ENCODE results near the gene WDR1. TPM values are rescaled to one million over a fixed set of nuclear protein-coding genes. Genes with fewer than 3 reads are reported as not detected.

Gene WDR1
- polyA plus RNA-seq, 1 of the 3 experiments (the other 2 are of a cell fraction), result 310 TPM

GRCh38 chr4:10082047-10082446 is 34.6 kb downstream of the WDR1 start:
- TF ChIP-seq RXRA (IDR thresholded peaks at IDR 0.05; ENCODE audit: borderline replicate concordance, low read depth) (no peak), FOXJ3 (CRISPR knock-in tag; IDR thresholded peaks at IDR 0.05) (no peak), IRF3 (IDR thresholded peaks at IDR 0.05; ENCODE audit: low read depth, low read length) (no peak), CHD2 (IDR thresholded peaks at IDR 0.05; ENCODE audit: low read length, partially characterized antibody) (no peak), PBX3 (IDR thresholded peaks at IDR 0.05) (no peak), USF2 (IDR thresholded peaks at IDR 0.05; ENCODE audit: borderline replicate concordance, low read depth, low read length) (no peak), RCOR1 (IDR thresholded peaks at IDR 0.05; ENCODE audit: low read length) (no peak), TCF12 (IDR thresholded peaks at IDR 0.05) (no peak), SMC3 (IDR thresholded peaks at IDR 0.05; ENCODE audit: low read depth, low read length) (no peak), GABPA (IDR thresholded peaks at IDR 0.05; ENCODE audit: low read depth) (no peak), CTCF (IDR thresholded peaks at IDR 0.05) (no peak), FOXM1 (IDR thresholded peaks at IDR 0.05; ENCODE audit: low read depth) (no peak), MEF2A (IDR thresholded peaks at IDR 0.05; ENCODE audit: borderline replicate concordance, low read depth) (no peak), MXI1 (IDR thresholded peaks at IDR 0.05; ENCODE audit: low read depth, low read length) (no peak)
- Histone ChIP-seq H3K4me2 (no peak overlapping the region), H3K27ac (ENCODE audit: low read depth in 2 of 2, low read length in 1 of 2) (no peak overlapping the region), H3K9me2 (no peaks in the 10 kb centered on the region), H3K4me3 (ENCODE audit: low read depth in 2 of 2, low read length in 1 of 2) (no peak overlapping the region), H3F3A (replicated peaks; ENCODE audit: insufficient read depth) (peaks cover 5% of the 10 kb centered on the region), H3K27me3 (ENCODE audit: insufficient read depth) (no peaks in the 10 kb centered on the region), H3K4me1 (ENCODE audit: control insufficient read depth in 1 of 2, insufficient read depth in 2 of 2, low read depth in 1 of 2, low read length in 1 of 2) (peaks cover 0 to 32% of the 10 kb centered on the region in 2 experiments; a peak in 2 of 4 replicates), H3K79me2 (ENCODE audit: insufficient read depth) (peaks cover 41% of the 10 kb centered on the region), H3K9me3 (no peaks in the 10 kb centered on the region), H3K9ac (no peak overlapping the region), H4K20me1 (ENCODE audit: insufficient read depth) (peaks cover 74% of the 10 kb centered on the region), H2AFZ (ENCODE audit: low read depth) (no peak overlapping the region), H3K36me3 (replicated peaks in 1 of 2; ENCODE audit: control insufficient read depth in 1 of 2, insufficient read depth in 2 of 2, low read length in 1 of 2) (peaks cover 42 to 98% of the 10 kb centered on the region in 2 experiments)
- DNase-seq, result peak; percentile 8
- ChIA-PET CTCF (no interaction called here), POLR2A (no interaction called here)
- 100% methylated on average over 5 of the region's 8 CpGs for WGBS (ENCODE audit: low lambda C conversion rate)

Measured in SK-N-SH (cell line).